ENCODE results near the gene TCF25. TPM values are rescaled to one million over a fixed set of nuclear protein-coding genes. Genes with fewer than 3 reads are reported as not detected.
"Not testable (repeated sequence)": the region's sequence is repeated elsewhere in the genome, so short reads cannot be mapped to it uniquely, and the experiment has no call there.

Gene TCF25
- polyA plus RNA-seq, 1 experiment, result 219 TPM

DNA sequence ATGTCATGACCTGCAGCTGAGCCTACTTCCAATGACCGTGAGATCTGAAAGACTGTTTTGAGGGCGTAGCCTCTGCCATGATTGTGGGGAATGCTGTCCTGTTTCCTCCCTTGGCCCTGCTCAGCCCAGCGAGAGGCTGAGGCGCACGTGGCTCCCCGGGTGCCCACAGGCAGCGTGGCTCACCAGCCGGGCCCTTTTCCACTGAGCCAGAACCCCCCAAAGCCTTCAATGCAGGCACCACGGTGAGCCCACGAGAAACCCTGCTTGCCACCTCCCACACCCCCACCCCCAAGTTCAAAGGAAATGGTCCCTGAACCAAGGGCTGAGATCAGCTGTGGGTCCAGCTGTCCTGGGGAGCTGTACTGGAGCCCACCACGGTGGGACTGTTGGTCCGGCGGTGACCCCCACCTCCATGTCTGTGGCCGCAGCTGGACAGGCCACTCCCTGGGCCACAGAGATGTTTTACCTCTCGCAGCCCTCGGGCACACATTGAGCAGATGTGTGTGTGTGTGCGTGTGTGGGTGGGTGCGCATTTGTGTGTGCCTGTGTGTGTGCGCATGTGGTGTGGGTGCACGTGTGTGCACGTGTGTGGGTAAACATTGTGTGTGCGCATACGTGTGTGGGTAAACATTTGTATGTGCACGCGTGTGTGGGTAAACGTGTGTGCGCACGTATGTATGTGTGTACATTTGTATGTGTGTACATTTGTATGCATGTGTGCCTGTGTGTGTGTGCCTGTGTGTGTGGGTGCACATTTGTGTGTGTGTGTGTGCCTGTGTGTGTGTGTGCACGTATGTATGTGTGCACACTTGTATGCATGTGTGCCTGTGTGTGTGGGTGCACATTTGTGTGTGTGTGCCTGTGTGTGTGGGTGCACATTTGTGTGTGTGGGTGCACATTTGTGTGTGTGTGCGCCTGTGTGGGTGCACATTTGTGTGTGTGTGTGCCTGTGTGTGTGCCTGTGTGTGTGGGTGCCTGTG is 40.3 kb downstream of the TCF25 start:
- ChIA-PET POLR2A (no interaction called here), CTCF (interaction anchor here (1.0 to 6.6 kb wide), 2 partner anchors 9 to 213 kb away, joined by 4 to 48 read pairs; partner anchors contain the start of gene TUBB3)
- no peak for DNase-seq (ENCODE audit: low read depth)
- peaks cover 22% of the 10 kb centered on the region for H3K36me3 ChIP-seq (ENCODE audit: control insufficient read depth, insufficient read depth, low read length)
- no peaks in the 10 kb centered on the region for H3K27me3 ChIP-seq (ENCODE audit: control insufficient read depth, insufficient read depth, low read length)
- TF ChIP-seq, protein P1, sequence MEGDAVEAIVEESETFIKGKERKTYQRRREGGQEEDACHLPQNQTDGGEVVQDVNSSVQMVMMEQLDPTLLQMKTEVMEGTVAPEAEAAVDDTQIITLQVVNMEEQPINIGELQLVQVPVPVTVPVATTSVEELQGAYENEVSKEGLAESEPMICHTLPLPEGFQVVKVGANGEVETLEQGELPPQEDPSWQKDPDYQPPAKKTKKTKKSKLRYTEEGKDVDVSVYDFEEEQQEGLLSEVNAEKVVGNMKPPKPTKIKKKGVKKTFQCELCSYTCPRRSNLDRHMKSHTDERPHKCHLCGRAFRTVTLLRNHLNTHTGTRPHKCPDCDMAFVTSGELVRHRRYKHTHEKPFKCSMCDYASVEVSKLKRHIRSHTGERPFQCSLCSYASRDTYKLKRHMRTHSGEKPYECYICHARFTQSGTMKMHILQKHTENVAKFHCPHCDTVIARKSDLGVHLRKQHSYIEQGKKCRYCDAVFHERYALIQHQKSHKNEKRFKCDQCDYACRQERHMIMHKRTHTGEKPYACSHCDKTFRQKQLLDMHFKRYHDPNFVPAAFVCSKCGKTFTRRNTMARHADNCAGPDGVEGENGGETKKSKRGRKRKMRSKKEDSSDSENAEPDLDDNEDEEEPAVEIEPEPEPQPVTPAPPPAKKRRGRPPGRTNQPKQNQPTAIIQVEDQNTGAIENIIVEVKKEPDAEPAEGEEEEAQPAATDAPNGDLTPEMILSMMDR (IDR thresholded peaks at IDR 0.05; ENCODE audit: insufficient read depth, low read depth, low read length), result no peak
- H3K4me3 ChIP-seq (ENCODE audit: low read depth, low read length), result no peak overlapping the region

DNA sequence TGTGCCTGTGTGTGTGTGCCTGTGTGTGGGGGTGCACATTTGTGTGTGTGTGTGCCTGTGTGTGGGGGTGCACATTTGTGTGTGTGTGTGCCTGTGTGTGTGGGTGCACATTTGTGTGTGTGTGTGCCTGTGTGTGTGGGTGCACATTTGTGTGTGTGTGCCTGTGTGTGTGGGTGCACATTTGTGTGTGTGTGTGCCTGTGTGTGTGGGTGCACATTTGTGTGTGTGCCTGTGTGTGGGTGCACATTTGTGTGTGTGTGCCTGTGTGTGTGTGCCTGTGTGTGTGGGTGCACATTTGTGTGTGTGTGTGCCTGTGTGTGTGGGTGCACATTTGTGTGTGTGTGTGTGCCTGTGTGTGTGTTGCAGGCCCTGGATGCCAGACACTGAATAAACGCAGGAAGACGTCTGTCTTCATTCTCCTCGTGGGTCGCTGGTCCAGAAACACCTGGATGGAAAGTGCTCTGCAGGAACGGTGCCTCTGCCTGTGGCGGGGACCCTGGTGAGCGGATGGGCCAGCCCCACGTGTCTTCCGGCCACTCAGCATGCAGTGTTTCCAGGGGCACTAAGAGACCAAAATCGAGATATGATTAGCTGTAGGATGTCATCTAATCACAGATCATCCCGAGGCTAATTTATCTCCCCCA is 41.4 kb downstream of the TCF25 start:
- H3K4me3 ChIP-seq (ENCODE audit: low read depth, low read length); POLR2A ChIA-PET; DNase-seq (ENCODE audit: low read depth); H3K27me3 ChIP-seq (ENCODE audit: control insufficient read depth, insufficient read depth, low read length); CTCF ChIA-PET: not testable (repeated sequence)
- peaks cover 16% of the 10 kb centered on the region for H3K36me3 ChIP-seq (ENCODE audit: control insufficient read depth, insufficient read depth, low read length)

DNA sequence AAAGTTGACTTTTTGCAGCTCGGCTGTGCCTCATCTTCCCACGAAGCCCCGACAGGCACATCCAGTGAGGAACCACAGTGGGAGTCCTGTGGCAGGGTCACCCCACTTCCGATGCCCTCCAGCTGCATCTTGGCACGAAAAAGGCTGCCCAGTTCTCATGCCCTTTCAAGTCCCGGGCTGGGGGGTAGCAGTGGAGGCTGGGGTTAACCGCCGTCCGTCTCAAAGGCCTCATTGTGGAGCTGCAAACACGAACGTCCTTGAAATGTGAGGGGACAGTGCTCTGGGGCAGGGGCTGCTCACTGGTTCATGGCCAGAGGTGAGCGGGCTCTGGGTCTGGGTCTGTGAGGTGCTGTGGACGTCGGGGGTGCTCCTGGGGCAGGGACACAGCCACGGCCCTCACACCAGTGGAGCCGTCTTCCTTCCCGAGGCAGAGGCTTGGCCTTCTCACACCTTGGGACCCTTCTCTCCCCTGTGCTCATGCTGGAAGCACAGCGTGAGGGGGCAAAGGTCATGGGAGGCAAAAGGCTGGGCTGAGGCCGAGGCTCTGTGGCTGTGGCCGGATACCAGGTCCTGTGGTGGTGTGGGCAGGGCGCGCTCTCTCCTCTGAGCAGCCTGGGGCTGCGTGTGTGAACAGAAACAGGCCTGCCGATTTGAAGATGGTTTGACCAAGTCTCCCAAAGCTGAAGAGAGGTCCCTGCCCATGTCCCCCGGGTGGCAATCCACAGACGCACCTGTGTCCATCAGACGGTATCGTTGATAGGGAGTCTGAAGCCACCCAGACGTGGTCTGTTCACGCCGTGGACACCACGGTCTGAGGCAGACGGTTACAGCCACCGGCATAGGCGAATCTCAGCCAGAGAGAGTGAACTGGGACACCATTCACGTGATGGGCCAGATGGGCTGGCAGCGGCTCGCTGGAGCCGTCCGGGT is 42.2 kb downstream of the TCF25 start:
- Histone ChIP-seq H3K36me3 (ENCODE audit: control insufficient read depth, insufficient read depth, low read length) (peaks cover 10% of the 10 kb centered on the region), H3K4me3 (ENCODE audit: low read depth, low read length) (no peak overlapping the region), H3K27me3 (ENCODE audit: control insufficient read depth, insufficient read depth, low read length) (no peaks in the 10 kb centered on the region)
- POLR2A ChIA-PET, result interaction anchor here (0.5 kb wide), 1 partner anchor 1062 kb away, joined by 3 read pairs; no protein-coding TSS in a partner anchor
- CTCF ChIA-PET, result no interaction called here
- DNase-seq (ENCODE audit: low read depth), result no peak
- TF ChIP-seq, protein P1 (IDR thresholded peaks at IDR 0.05; ENCODE audit: insufficient read depth, low read depth, low read length), result no peak

DNA sequence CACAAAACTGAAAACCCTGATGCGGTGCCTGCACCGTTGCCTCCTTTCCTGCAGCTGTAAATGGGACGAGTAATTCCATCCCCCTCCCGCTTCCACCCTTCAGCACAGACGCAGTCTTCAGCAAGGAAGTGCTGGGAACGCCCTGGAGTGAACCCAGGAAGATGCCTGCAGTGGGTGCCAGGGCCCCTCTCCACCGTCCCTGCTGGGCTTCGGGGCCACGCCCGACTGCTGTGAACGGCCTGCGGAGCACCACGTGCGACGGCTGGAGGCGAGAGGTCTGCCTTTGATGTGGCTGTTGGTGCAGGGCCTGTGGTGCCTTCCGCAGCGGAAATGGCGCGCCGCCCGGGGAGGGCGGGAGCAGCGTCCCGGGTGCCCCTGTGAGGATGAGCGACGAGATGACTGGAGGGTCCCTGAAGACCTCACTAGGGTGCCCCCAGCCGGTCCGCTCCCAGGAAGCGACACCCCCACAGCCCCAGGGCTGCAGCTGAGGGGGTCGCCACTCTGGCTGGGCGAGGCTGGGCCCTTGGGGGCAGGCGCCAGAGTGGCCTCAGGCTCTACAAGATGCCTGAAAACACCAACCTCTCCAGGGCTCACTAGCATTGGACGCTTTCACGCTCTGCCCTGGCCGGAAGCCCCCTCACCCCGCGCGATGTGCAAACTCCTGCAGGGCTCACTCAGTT is 44.5 kb downstream of the TCF25 start:
- ChIA-PET CTCF (interaction anchor here (0.6 to 2.0 kb wide), 4 partner anchors 10 to 166 kb away, joined by 4 to 6 read pairs (median 5); partner anchors contain the start of gene TCF25), POLR2A (interaction anchor here (0.5 to 0.6 kb wide), 2 partner anchors 42 to 54 kb away, joined by 3 to 15 read pairs; no protein-coding TSS in a partner anchor)
- TF ChIP-seq, protein P1 (IDR thresholded peaks at IDR 0.05; ENCODE audit: insufficient read depth, low read depth, low read length), result no peak
- no peak for DNase-seq (ENCODE audit: low read depth)
- no peaks in the 10 kb centered on the region for H3K27me3 ChIP-seq (ENCODE audit: control insufficient read depth, insufficient read depth, low read length)
- no peaks in the 10 kb centered on the region; the same call in 1 of the 2 replicates for H3K36me3 ChIP-seq (ENCODE audit: control insufficient read depth, insufficient read depth, low read length)
- H3K4me3 ChIP-seq (ENCODE audit: low read depth, low read length), result peak overlapping the region; percentile 38
